BJ (cell line): ENCODE results near the gene HOMEZ. TPM values are rescaled to one million over a fixed set of nuclear protein-coding genes. Genes with fewer than 3 reads are reported as not detected.

Source experiments
- CTCF ChIA-PET: fragments of 350-600 bp; formaldehyde crosslinking; extraction: SDS; loops from one replicate; lab custom pipeline; 2021; ENCODE audit warnings: antibody characterized with exemption, inconsistent platforms; lab: Yijun Ruan, JAX
- POLR2A ChIA-PET: fragments of 300-600 bp; sonication (Branson Sonifier 250); formaldehyde crosslinking; extraction: SDS; loops from one replicate; lab custom pipeline; 2021; ENCODE audit warnings: antibody characterized with exemption; lab: Charles Lee
- DNase-seq: peaks from one replicate; pipeline ENCODE4 v3.0.0-alpha.2; 2011; ENCODE audit warnings: low read depth
- H3K27me3 ChIP-seq: 2 replicates; pipeline ENCODE4 v1.6.0; 2011; ENCODE audit warnings: low read length; ENCODE audit not compliant: control insufficient read depth, insufficient read depth
- H3K36me3 ChIP-seq: 2 replicates; pipeline ENCODE4 v1.5.1; 2011; ENCODE audit warnings: low read length; ENCODE audit not compliant: control insufficient read depth, insufficient read depth
- H3K4me3 ChIP-seq: 2 replicates; pipeline ENCODE4 v1.5.1; 2011; ENCODE audit warnings: low read depth, mild to moderate bottlenecking, control low read depth, low read length
- polyA plus RNA-seq: library from polyadenylated mRNA; depleted of rRNA; stranded (reverse); fragments of >200 nt; gene quantifications from 2 replicates; pipeline ENCODE4 v1.2.3, GENCODE V29; 2011
- TF ChIP-seq, protein P1 (sequence below): IDR thresholded peaks from 2 replicates; pipeline ENCODE4 v1.5.1; 2011; ENCODE audit warnings: low read depth, mild to moderate bottlenecking, control low read depth, inconsistent platforms, low read length, moderate library complexity; ENCODE audit not compliant: insufficient read depth

Gene HOMEZ
- polyA plus RNA-seq, 1 experiment, result 16.0 TPM

DNA sequence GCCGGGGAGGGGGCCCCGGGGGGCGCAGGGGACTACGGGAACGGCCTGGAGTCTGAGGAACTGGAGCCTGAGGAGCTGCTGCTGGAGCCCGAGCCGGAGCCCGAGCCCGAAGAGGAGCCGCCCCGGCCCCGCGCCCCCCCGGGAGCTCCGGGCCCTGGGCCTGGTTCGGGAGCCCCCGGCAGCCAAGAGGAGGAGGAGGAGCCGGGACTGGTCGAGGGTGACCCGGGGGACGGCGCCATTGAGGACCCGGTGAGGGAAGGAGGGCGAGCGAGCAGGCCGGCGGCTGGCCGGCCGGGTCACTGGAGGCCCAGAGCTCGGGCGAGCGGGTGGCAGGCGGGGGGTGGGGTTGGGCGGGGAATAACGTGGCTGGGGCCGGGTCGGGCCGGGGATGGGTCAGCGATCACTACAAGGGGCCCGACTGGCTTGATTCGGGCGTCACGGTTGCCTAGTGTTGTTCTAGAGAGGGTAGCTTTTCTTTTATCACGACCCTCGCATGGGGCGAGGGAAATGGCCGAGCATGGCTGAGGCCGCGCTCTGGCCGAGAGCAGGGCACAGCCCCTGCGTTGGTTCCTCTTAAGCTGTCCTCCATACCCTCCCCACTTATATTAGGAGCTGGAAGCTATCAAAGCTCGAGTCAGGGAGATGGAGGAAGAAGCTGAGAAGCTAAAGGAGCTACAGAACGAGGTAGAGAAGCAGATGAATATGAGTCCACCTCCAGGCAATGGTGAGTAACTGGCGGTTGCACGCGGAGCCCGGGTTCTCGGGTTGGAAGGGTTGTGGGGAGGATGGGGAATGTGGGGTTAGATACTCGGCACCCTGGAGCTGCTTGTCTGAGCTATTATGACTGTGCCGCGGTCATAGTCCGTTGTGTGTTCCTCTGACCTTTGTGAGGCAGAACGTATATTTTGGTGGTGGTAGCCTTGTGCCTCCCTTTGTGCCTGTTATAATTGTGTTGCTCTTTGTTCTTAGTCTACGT, 35.9 kb upstream of the HOMEZ start:
- CTCF ChIA-PET, result interaction anchor here (0.6 to 2.2 kb wide), 16 partner anchors 10 to 241 kb away, joined by 3 to 10 read pairs (median 3); partner anchors contain the start of genes BCL2L2, CMTM5 and PPP1R3E
- H3K27me3 ChIP-seq, result no peaks in the 10 kb centered on the region
- POLR2A ChIA-PET, result interaction anchor here (0.5 to 1.5 kb wide), 8 partner anchors 11 to 1835 kb away, joined by 3 to 10 read pairs (median 3); partner anchors contain the start of genes BCL2L2, HOMEZ and SLC22A17
- TF ChIP-seq, protein P1, sequence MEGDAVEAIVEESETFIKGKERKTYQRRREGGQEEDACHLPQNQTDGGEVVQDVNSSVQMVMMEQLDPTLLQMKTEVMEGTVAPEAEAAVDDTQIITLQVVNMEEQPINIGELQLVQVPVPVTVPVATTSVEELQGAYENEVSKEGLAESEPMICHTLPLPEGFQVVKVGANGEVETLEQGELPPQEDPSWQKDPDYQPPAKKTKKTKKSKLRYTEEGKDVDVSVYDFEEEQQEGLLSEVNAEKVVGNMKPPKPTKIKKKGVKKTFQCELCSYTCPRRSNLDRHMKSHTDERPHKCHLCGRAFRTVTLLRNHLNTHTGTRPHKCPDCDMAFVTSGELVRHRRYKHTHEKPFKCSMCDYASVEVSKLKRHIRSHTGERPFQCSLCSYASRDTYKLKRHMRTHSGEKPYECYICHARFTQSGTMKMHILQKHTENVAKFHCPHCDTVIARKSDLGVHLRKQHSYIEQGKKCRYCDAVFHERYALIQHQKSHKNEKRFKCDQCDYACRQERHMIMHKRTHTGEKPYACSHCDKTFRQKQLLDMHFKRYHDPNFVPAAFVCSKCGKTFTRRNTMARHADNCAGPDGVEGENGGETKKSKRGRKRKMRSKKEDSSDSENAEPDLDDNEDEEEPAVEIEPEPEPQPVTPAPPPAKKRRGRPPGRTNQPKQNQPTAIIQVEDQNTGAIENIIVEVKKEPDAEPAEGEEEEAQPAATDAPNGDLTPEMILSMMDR, result no peak
- H3K36me3 ChIP-seq, result peaks cover 11% of the 10 kb centered on the region
- DNase-seq, result no peak
- H3K4me3 ChIP-seq, result peak overlapping the region; percentile 60

DNA sequence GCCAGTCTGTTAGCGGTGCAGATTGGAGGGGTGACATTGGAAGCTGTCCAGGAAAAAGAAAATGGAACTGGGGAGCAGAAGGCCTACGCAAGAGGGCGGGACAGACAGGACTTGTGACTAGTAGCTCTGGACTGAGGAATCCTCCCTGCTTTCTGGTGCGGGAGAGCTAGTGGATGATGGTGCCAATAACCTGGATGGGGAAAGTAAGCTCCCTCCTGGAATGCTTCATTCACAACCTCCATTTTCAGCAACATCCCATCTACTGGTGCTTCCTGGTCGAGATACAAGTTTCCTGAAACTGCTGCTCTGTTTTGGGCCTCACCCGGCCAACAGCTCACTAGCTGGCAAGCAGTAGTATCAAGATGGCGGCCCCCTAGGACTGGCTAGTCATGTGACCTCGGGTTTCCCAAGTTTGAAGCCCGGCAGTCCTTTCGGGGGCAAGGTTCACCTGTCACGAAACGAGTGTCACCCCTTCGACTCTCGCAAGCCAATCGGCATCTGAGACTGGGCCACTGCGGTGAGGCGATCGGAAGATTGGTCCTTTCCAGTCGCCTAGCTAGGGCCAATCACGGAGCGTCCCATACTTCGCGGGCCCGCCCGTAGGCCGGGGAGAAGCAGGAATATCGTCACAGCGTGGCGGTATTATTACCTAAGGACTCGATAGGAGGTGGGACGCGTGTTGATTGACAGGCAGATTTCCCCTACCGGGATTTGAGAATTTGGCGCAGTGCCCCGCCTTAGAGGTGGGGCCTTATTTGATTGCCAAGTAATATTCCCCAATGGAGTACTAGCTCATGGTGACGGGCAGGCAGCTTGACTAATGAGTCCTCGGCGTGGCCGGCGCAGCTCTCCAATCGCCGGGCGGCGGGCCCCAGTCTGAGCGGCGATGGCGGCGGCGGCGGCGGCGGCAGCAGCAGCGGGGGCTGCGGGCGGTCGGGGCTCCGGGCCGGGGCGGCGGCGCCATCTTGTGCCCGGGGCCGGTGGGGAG, 34.9 kb upstream of the HOMEZ start, which contains the start of gene PABPN1:
TSS of gene PABPN1 (plus strand) at position 874 of the 988 bp plus-strand sequence. CDS start at position 887, 13 bp downstream.
- CTCF ChIA-PET, result interaction anchor here (0.6 to 1.6 kb wide), 6 partner anchors 12 to 200 kb away, joined by 3 to 5 read pairs (median 4); partner anchors contain the start of gene PPP1R3E
- TF ChIP-seq, protein P1, result no peak
- POLR2A ChIA-PET, result interaction anchor here (0.6 to 1.5 kb wide), 6 partner anchors 10 to 1834 kb away, joined by 3 to 10 read pairs (median 4); partner anchors contain the start of gene BCL2L2
- peak; percentile 98 for DNase-seq
- H3K27me3 ChIP-seq, result no peaks in the 10 kb centered on the region
- peaks cover 11% of the 10 kb centered on the region for H3K36me3 ChIP-seq
- peak within 1 kb of the TSS; percentile 60 for H3K4me3 ChIP-seq

DNA sequence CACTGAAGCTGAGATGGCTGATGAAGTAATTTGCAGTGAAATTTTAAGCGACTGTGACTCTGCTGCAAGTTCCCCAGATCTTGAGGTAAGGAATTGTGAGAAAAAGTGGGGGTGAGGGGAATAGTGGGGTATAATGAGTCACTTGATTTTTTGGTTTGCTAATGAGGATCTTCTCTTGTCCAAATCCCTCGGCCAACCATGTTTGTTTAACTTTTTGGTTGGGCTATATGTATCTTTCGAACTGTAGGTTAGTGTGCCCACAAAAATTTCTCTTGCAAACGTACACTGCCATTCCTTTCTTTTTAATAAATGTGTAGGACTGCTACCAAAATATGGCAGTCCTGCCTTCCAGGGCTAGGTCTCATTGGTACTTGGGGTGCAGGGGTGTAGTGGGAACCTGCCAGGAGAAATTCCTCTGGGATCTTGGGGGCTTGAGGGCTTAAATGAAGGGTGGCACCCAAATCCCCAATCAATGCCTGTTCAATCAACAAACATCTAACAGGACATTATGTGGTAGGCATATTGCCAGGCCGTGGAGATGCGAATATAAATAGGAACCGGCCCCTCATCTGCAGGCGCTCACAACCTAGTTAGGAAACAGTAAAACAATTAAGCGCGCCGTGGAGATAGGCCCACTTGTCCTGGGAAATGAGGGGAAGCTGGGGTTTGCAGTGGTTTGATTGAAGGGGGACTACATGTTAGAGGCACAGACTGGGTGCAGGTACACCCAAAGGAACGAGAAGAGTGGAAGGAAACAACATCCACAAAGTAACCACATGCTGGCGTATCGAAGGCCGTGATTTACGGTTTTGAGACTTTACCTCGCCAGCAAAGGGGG, 34.0 kb upstream of the HOMEZ start:
- H3K27me3 ChIP-seq, result no peaks in the 10 kb centered on the region
- TF ChIP-seq, protein P1, result no peak
- H3K4me3 ChIP-seq, result no peak overlapping the region
- no peak for DNase-seq
- ChIA-PET POLR2A (no interaction called here), CTCF (interaction anchor here (0.7 to 1.8 kb wide), 3 partner anchors 19 to 34 kb away, joined by 3 to 6 read pairs (median 3); no protein-coding TSS in a partner anchor)
- peaks cover 8% of the 10 kb centered on the region for H3K36me3 ChIP-seq

DNA sequence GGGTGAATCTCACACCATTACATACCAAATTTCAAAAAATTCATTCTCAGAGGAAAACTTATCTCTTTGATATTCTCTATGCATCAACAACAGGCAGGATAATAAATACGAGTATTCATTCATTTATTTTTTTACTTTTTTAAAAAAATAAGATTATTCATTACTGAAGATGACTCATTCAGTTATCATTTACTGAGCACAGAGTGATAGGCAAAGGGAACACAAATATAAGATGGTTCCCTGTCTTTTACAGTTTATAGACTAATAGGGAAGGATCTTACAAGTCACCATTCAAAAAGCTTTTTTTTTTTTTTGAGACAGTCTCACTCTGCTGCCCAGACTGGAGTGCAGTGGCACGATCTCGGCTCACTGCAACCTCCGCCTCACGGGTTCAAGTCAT, 30.4 kb upstream of the HOMEZ start:
- Histone ChIP-seq H3K36me3 (peaks cover 3% of the 10 kb centered on the region), H3K4me3 (no peak overlapping the region), H3K27me3 (no peaks in the 10 kb centered on the region)
- CTCF ChIA-PET, result interaction anchor here (0.6 kb wide), 1 partner anchor 9 kb away, joined by 3 read pairs; the partner anchor contains the start of gene BCL2L2
- DNase-seq, result no peak
- TF ChIP-seq, protein P1, result no peak
- POLR2A ChIA-PET, result no interaction called here
